ENCODE measurements around the gene S100A3.
A peak's percentile ranks its signal among the peaks of the same experiment; 100 is the strongest.
"Not testable (repeated sequence)": the region's sequence is repeated elsewhere in the genome, so short reads cannot be mapped to it uniquely, and the experiment has no call there.

S100A3 gene

DNA sequence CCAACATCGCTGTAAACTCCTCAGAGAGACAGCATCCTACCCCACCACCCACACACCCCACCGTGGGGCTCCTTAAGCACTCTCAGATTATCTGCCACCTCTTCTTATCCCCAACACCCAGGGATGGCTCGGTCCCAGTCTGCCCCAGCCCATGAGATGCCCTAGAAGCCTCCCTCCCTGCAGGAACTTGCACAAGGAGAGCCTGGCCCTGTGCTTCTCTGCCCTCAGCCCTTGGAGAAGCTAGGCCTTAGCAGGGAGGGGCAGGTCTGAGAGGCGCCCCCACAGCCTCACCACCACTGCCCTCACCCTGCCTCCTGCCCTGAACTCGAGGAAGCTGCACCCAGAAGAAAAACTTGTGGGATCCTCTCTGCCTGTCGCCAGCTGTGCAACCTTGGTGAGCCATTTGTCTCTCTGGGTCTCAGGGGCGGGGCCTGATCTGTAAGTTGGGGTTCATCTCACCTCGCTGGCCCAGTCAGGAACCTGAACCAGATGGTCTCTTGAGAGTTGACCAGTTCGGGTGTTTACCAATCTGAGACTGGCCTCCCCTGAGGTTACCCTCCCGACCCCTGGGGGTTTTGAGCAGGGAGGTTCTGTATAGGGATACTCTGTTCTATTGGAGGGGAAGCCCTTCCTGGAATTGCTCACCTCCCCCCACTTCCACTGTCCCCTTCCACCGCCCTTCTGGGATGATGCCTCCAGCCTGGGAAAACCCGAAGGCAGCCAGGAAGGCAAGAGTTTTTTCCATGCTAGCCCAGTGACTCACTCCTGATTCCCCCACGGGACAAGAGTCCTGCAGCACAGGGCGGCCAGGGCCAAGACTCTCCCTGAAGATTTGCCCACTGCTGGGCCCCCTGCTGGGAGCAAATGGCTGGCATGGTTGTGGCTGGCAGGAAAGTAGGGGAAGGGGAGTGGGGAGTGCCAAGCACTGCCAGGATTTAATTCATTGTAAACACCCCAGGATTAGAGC is at the start of gene S100A3:
S100A3 (minus strand) TSS at position 537 of the 967 bp plus-strand sequence. CDS start 773 bp downstream, outside the sequence.
- DNase-seq, result no peak

DNA sequence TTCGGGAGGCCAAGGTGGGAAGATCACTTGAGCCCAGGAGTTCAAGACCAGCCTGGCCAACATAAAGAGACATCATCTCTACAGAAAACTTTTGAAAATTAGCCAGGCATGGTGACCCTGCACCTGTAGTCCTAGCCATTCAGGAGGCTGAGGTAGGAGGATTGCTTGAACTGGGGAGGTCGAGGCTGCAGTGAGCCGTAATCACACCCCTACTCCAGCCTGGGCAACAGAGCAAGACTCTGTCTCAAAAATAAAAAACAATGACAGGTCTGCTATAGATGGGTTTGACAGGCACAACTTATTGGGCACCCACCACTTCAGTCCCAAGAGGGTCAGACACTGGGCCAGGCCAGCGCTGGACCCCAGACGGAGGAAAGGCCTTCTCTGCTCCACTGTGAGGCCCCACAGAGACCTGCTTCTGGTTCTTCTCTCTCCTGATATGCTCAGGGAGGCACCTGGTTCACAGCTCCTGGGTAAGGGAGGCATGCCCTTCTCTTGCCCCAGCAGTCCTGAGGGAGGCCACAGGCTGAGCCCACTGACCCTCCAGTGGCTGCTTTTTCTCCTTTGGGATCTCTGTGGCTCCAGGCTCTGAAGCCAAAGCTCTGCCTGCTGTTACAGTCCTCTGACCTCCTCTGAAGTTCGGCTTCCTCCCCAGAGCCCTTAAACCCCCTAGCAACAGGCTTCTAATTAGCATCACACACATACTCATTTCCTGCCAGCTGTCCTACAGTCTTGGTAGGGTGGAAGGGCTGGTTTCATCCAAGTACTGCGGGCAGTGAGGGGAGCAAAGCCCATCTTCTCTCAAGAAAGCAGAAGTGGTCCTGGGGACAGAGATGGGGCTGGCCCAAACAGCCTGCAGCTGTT is 49.5 kb upstream of the S100A3 start:
- DNase-seq, result peak; percentile 77

DNA sequence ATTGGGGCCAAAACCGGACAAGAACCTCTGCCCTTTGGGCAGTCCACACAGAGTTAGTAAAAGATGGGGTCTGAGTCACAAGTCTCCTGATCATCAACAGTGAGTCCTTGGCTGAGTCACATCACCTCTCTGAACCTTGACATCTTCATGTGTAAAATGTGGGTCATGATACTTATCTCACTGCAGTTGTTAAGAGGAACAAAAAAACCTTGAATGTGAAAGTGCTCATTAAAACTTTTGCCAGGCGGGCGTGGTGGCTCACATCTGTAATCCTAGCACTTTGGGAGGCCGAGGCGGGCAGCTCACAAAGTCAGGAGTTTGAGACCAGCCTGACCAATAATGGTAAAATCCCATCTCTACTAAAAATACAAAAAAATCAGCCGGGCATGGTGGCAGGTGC is 48.1 kb upstream of the S100A3 start:
- DNase-seq, result no peak

DNA sequence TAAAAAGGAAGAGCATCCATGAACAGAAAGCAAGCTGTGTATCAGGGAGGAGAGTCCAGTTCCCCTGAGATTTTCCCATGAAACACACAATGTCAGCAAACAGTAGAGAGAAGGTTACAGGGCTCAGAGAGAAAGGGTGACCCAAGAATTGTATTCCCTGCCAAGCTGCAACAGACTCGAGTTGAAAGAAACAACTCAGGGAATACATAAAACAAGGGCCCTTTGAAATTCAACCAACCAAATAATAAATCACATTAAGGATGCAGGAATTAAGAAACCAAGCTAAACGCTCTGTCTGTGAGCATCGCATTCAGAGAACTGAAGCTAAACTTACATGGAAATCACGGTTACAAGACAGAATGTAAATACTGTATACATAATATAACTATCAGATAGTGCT is 43.7 kb upstream of the S100A3 start:
- no peak for DNase-seq

DNA sequence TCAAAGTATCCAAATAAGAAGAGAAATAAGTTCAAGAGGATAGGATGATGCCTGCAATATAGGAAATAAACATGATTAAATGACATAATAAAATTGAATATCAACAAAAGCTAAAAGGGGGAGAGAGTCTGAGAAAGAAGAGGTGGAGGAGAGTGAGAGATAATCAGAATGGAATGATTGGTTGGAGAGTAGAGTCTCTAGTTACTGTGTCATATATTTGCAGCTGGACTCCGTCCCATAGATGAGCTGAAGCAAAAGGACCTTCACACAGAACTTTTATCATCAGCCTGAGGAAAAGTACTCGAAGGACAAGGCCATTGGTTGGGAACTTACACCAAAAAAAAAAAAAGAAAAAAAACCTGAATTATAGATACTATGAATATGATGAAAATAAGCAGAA is 39.4 kb upstream of the S100A3 start:
- DNase-seq, result no peak

DNA sequence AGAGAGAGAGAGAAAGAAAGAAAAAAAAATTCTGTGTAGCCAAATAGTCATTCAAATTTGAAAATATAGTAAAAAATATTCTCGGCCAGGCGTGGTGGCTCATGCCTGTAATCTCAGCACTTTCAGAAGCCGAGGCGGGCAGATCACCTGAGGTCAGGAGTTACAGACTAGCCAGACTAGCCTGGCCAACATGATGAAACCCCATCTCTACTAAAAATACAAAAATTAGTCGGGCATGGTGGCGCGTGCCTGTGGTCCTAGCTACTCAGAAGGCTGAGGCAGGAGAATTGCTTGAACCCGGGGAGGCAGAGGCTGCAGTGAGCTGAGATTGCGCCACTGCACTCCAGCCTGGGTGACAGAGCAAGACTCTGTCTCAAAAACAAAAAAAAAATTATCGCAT is 39.0 kb upstream of the S100A3 start:
- not testable (repeated sequence) for DNase-seq

- no peak for DNase-seq
Observed at GRCh38 chr1:153587314-153587713, 38.3 kb upstream of the S100A3 start.

GRCh38 chr1:153586347-153586746 is 37.3 kb upstream of the S100A3 start:
- DNase-seq, result no peak

- no peak for DNase-seq
Observed at GRCh38 chr1:153585006-153585405, 35.9 kb upstream of the S100A3 start.

DNA sequence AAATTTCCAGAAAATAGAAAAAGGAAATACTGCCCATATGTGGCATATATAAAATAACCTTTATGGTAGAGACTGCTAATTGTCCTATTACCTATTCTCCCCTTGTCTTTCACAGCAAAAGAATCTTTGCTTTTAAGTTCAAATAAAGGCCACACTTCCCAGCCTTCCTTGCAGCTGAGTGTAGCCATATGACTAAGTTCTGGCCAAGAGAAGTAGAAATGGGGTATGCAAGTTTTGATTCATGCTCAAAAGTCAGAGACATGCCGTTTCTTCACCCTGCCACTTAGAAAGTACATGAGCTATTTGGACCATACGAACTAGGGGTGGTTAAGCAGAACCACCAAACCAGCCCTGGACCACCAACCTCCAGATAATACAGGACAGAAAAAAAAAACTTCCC is 34.9 kb upstream of the S100A3 start:
- no peak for DNase-seq

- not testable (repeated sequence) for DNase-seq
Observed at GRCh38 chr1:153583514-153583913, 34.5 kb upstream of the S100A3 start.

DNA sequence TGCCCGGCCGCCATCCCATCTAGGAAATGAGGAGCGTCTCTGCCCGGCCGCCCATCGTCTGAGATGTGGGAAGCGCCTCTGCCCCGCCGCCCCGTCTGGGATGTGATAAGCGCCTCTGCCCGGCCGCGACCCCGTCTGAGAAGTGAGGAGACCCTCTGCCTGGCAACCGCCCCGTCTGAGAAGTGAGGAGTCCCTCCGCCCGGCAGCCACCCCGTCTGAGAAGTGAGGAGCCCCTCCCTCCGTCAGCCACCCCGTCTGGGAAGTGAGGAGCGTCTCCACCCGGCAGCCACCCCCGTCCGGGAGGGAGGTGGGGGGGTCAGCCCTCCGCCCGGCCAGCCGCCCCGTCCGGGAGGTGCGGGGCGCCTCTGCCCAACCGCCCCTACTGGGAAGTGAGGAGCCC is 33.8 kb upstream of the S100A3 start:
- not testable (repeated sequence) for DNase-seq

DNA sequence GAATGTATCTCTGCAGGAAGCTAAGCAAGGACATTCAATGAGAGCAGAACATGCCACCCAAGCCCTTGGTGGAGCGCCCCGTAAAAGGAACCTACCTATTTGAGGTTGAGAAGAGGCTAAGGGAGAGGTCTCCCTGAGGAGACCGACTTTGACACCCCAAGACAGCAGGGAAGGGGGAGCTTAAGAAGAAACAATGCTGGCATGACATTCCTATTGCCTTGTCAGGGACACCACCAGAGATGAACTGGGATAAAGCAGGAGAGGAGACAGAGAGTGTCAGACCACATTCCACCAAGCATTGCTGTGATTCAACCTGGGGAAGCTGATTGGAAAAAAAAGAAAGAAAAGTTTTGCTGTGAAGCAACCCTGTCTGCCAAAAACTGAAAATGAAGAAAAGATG is 29.9 kb upstream of the S100A3 start:
- no peak for DNase-seq

GRCh38 chr1:153578490-153578889 is 29.4 kb upstream of the S100A3 start:
- no peak for DNase-seq

DNA sequence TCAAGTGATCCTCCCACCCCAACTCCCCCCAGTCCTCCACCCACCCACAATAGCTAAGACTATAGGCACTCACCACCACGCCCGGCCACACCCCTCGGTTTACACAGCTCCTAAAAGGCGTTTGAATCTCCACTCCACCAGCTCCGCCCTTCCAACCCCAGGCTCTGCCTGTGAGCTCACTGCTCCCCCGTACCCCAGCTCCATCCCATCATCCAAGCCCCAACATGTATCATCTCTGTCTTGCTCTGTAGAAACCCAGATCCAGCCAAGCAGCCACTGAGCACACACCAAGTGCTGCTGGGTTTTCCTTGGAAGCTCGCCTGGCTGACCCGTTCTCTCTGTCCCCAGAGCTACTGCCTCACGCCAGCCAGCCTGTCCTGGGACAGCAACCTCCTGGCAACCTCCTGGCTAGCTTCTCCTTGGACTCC is 28.6 kb upstream of the S100A3 start:
- no peak for DNase-seq

DNA sequence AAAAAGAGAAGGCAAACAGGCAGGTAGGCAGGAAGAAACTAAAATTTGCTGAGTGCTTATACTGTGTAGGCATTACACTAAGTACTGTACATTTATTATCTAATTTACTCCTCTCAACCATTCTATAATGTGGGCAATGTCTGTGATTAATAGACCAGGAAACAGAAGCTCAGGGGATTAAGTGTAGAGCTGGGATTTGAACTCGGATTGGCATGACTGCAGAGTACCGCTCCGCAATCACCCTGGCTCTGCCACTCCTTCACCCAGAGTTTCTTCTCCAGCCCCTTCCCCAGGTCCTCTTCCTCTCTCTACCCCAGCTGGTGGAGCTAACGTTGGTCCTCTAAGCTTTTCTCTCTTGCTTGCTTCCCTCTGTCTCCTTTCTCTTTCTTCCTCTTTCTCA is 28.1 kb upstream of the S100A3 start:
- DNase-seq, result no peak

- not testable (repeated sequence) for DNase-seq
Observed at GRCh38 chr1:153575497-153575896, 26.4 kb upstream of the S100A3 start.

DNA sequence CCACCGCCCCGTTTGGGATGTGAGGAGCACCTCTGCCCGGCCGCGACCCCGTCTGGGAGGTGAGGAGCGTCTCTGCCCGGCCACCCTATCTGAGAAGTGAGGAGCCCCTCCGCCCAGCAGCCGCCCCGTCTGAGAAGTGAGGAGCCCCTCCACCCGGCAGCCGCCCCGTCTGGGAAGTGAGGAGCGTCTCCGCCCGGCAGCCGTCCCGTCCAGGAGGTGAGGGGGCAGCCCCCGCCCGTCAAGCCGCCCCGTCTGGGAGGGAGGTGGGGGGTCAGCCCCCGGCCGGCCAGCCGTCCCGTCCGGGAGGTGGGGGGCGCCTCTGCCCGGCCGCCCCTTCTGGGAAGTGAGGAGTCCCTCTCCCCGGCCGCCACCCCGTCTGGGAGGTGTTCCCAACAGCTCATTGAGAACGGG is 26.0 kb upstream of the S100A3 start:
- DNase-seq, result not testable (repeated sequence)

GRCh38 chr1:153573351-153573750 is 24.3 kb upstream of the S100A3 start:
- DNase-seq, result no peak

GRCh38 chr1:153572569-153573015 is 23.5 kb upstream of the S100A3 start:
- peak; percentile 66 for DNase-seq

- DNase-seq, result no peak
Observed at GRCh38 chr1:153571706-153572105, 22.6 kb upstream of the S100A3 start.

DNA sequence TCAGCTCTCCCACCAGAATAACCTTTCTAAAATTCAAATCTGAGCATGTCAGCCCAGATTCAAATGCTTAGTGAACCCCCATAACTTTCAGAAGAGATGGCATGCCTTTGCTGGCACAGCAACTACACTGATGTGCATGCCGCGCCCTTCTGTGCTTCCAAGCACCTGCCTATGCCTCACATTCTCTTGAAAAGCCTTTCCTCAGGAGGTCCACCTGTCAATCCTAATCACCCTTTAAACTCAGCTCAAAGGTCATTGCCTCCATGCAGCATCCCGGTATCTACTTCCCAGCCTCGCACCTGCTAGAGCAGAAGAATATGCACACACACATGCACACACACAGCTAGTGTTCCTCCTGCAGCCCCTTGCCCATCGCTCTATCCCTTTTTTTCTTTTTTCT is 21.8 kb upstream of the S100A3 start:
- no peak for DNase-seq

DNA sequence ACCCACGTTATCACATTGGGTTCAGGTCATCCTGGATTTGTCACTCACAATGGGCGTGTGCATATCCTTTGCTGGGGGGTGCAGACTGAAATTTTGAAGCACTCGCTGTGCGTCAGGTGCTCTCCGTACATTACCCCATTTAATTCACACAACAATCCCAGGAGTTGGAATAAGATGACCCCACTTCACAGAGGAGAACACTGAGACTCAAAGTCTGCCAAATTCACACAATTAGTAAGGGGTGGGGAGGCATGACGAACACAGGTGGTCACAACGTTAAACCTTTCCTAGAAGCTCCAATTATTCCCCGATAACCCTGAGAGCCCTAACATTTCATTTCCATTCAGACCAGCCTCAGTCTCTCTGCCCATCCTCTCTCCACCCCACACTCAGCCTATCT is 20.4 kb upstream of the S100A3 start:
- DNase-seq, result no peak

All from CD4-positive, alpha-beta T cell treated with Interleukin-15 for 1 hour (primary cell).